ENCODE data around the gene S100A14. TPM values are rescaled to one million over a fixed set of nuclear protein-coding genes. Genes with fewer than 3 reads are reported as not detected.

Gene S100A14
- total and polyA plus RNA-seq, 2 of the 13 experiments (the other 11 are each of a cell fraction or from before 2014, with no cell fraction given), result 1.4 to 7.7 TPM

- TF ChIP-seq, protein P1, sequence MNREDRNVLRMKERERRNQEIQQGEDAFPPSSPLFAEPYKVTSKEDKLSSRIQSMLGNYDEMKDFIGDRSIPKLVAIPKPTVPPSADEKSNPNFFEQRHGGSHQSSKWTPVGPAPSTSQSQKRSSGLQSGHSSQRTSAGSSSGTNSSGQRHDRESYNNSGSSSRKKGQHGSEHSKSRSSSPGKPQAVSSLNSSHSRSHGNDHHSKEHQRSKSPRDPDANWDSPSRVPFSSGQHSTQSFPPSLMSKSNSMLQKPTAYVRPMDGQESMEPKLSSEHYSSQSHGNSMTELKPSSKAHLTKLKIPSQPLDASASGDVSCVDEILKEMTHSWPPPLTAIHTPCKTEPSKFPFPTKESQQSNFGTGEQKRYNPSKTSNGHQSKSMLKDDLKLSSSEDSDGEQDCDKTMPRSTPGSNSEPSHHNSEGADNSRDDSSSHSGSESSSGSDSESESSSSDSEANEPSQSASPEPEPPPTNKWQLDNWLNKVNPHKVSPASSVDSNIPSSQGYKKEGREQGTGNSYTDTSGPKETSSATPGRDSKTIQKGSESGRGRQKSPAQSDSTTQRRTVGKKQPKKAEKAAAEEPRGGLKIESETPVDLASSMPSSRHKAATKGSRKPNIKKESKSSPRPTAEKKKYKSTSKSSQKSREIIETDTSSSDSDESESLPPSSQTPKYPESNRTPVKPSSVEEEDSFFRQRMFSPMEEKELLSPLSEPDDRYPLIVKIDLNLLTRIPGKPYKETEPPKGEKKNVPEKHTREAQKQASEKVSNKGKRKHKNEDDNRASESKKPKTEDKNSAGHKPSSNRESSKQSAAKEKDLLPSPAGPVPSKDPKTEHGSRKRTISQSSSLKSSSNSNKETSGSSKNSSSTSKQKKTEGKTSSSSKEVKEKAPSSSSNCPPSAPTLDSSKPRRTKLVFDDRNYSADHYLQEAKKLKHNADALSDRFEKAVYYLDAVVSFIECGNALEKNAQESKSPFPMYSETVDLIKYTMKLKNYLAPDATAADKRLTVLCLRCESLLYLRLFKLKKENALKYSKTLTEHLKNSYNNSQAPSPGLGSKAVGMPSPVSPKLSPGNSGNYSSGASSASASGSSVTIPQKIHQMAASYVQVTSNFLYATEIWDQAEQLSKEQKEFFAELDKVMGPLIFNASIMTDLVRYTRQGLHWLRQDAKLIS (CRISPR knock-in tag; IDR thresholded peaks at IDR 0.05), result no peak
- no peak for TF ChIP-seq CENPX (CRISPR knock-in tag; IDR thresholded peaks at IDR 0.05)
- TF ChIP-seq TRIM24 (CRISPR knock-in tag; IDR thresholded peaks at IDR 0.05), result no peak
- TF ChIP-seq RFXANK (CRISPR knock-in tag; IDR thresholded peaks at IDR 0.05), result no peak
- TF ChIP-seq ZNF496 (CRISPR knock-in tag; IDR thresholded peaks at IDR 0.05; ENCODE audit: insufficient replicate concordance), result no peak
- peak; percentile 86 for TF ChIP-seq KDM5A (IDR thresholded peaks at IDR 0.05; ENCODE audit: borderline replicate concordance, low read length)
- TF ChIP-seq, protein P2, sequence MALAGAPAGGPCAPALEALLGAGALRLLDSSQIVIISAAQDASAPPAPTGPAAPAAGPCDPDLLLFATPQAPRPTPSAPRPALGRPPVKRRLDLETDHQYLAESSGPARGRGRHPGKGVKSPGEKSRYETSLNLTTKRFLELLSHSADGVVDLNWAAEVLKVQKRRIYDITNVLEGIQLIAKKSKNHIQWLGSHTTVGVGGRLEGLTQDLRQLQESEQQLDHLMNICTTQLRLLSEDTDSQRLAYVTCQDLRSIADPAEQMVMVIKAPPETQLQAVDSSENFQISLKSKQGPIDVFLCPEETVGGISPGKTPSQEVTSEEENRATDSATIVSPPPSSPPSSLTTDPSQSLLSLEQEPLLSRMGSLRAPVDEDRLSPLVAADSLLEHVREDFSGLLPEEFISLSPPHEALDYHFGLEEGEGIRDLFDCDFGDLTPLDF (CRISPR knock-in tag; IDR thresholded peaks at IDR 0.05), result peak; percentile 81; the same call in 1 of the 2 replicates
- TF ChIP-seq SALL1 (CRISPR knock-in tag; IDR thresholded peaks at IDR 0.05), result peak; percentile 72
- no peak for TF ChIP-seq HOXA9 (CRISPR knock-in tag; IDR thresholded peaks at IDR 0.05; ENCODE audit: borderline replicate concordance)
- no peak; the same call in 2 of the 3 replicates for TF ChIP-seq MXI1 (IDR thresholded peaks at IDR 0.05; ENCODE audit: borderline replicate concordance, low read depth, low read length)
- TF ChIP-seq MYNN (CRISPR knock-in tag; IDR thresholded peaks at IDR 0.05; ENCODE audit: low read depth), result 0 out of 2 replicates have a peak, but pooled peaks have one; percentile 81
- no peak for TF ChIP-seq FOXA1 (IDR thresholded peaks at IDR 0.05)
- TF ChIP-seq FOXA1 (CRISPR knock-in tag; IDR thresholded peaks at IDR 0.05), result no peak; the same call in 1 of the 2 replicates
- TF ChIP-seq E2F2 (CRISPR knock-in tag; IDR thresholded peaks at IDR 0.05; ENCODE audit: borderline replicate concordance), result no peak
- 0 out of 2 replicates have a peak, but pooled peaks have one; percentile 32 for TF ChIP-seq ZNF777 (CRISPR knock-in tag; IDR thresholded peaks at IDR 0.05)
- no peak for TF ChIP-seq SYNCRIP (IDR thresholded peaks at IDR 0.05; ENCODE audit: insufficient read depth, low read depth, low read length)
- peak; percentile 62; the same call in 1 of the 2 replicates for TF ChIP-seq MYC (CRISPR knock-in tag; IDR thresholded peaks at IDR 0.05; ENCODE audit: borderline replicate concordance)
- TF ChIP-seq CREB1 (IDR thresholded peaks at IDR 0.05), result no peak
- peak; percentile 80 for TF ChIP-seq CREB1 (CRISPR knock-in tag; IDR thresholded peaks at IDR 0.05)
- TF ChIP-seq, protein P3, sequence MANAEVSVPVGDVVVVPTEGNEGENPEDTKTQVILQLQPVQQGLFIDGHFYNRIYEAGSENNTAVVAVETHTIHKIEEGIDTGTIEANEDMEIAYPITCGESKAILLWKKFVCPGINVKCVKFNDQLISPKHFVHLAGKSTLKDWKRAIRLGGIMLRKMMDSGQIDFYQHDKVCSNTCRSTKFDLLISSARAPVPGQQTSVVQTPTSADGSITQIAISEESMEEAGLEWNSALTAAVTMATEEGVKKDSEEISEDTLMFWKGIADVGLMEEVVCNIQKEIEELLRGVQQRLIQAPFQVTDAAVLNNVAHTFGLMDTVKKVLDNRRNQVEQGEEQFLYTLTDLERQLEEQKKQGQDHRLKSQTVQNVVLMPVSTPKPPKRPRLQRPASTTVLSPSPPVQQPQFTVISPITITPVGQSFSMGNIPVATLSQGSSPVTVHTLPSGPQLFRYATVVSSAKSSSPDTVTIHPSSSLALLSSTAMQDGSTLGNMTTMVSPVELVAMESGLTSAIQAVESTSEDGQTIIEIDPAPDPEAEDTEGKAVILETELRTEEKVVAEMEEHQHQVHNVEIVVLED (CRISPR knock-in tag; IDR thresholded peaks at IDR 0.05; ENCODE audit: borderline replicate concordance), result peak; percentile 84
- TF ChIP-seq, protein P4, sequence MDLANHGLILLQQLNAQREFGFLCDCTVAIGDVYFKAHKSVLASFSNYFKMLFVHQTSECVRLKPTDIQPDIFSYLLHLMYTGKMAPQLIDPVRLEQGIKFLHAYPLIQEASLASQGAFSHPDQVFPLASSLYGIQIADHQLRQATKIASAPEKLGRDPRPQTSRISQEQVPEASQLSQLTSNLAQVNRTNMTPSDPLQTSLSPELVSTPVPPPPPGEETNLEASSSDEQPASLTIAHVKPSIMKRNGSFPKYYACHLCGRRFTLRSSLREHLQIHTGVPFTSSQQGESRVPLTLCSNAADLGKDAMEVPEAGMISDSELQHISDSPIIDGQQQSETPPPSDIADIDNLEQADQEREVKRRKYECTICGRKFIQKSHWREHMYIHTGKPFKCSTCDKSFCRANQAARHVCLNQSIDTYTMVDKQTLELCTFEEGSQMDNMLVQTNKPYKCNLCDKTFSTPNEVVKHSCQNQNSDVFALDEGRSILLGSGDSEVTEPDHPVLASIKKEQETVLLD (CRISPR knock-in tag; IDR thresholded peaks at IDR 0.05; ENCODE audit: low read depth), result peak; percentile 57
These were observed 42.5 kb upstream of the S100A14 start, which contains the start of gene SNAPIN (continued) for GRCh38 chr1:153658400-153659174.

All from HepG2 (cell line).